Measurements from ENCODE around the gene LSAMP.

GRCh38 chr3:116367761-116368395 lies 77.4 kb downstream of the LSAMP start:
- peak in 1 of 2 experiments; percentile 22; a peak in 1 of 4 replicates for TF ChIP-seq CTCF (conservative IDR thresholded peaks at IDR 0.05; ENCODE audit: low read depth in 2 of 2)
- no peak for TF ChIP-seq REST (IDR thresholded peaks at IDR 0.05; ENCODE audit: unreplicated experiment)
- no peak for TF ChIP-seq JUNB (IDR thresholded peaks at IDR 0.05; ENCODE audit: unreplicated experiment)
- TF ChIP-seq POLR2AphosphoS5 (IDR thresholded peaks at IDR 0.05; ENCODE audit: low read depth): no peak
- TF ChIP-seq ZNF331 (CRISPR knock-in tag; IDR thresholded peaks at IDR 0.05; ENCODE audit: low read depth): no peak
- TF ChIP-seq ZNF114 (CRISPR knock-in tag; IDR thresholded peaks at IDR 0.05): no peak
- no peak for TF ChIP-seq EZH2phosphoT487 (IDR thresholded peaks at IDR 0.05; ENCODE audit: unreplicated experiment)
- TF ChIP-seq CREB1 (CRISPR knock-in tag; IDR thresholded peaks at IDR 0.05; ENCODE audit: low read depth): no peak
- no peak for TF ChIP-seq EZH2 (IDR thresholded peaks at IDR 0.05; ENCODE audit: low read depth, unreplicated experiment)
- no peak for TF ChIP-seq NANOG (IDR thresholded peaks at IDR 0.05; ENCODE audit: borderline replicate concordance)
- no peak for TF ChIP-seq ETS1 (IDR thresholded peaks at IDR 0.05)
- TF ChIP-seq ZNF462 (CRISPR knock-in tag; IDR thresholded peaks at IDR 0.05): no peak
- no peak for TF ChIP-seq STAT1 (IDR thresholded peaks at IDR 0.05; ENCODE audit: unreplicated experiment)
